Activated CD8-positive, alpha-beta T cell treated with anti-CD3 and anti-CD28 coated beads for 36 hours (primary cell): ENCODE measurements around the gene HABP2. TPM values are rescaled to one million over a fixed set of nuclear protein-coding genes. Genes with fewer than 3 reads are reported as not detected.

Experiments
- ATAC-seq: fragments of 200-7000 bp; cut with Tn5 transposase; one replicate; pipeline ENCODE4 v1.10.0; 2021; ENCODE audit warnings: mild to moderate bottlenecking, moderate library complexity
- CTCF ChIA-PET: fragments of 350-600 bp; sonication (Branson Sonifier 250); formaldehyde crosslinking; loops from one replicate; lab custom pipeline; 2021; ENCODE audit warnings: antibody characterized with exemption; lab: Charles Lee
- POLR2A ChIA-PET: fragments of 350-600 bp; sonication (Branson Sonifier 250); formaldehyde crosslinking; loops from one replicate; lab custom pipeline; 2021; ENCODE audit warnings: antibody characterized with exemption; lab: Charles Lee
- DNase-seq: peaks from one replicate; pipeline ENCODE4 v3.0.0-alpha.2; 2020
- H3K27ac Mint-ChIP-seq: one replicate; pipeline ENCODE4 v1.8.0; 2021; ENCODE audit warnings: mild to moderate bottlenecking, mixed read lengths
- H3K27me3 Mint-ChIP-seq: one replicate; pipeline ENCODE4 v1.8.0; 2021; ENCODE audit warnings: mixed read lengths
- H3K36me3 Mint-ChIP-seq: one replicate; pipeline ENCODE4 v1.8.0; 2021; ENCODE audit warnings: low read depth, mixed read lengths
- H3K4me1 Mint-ChIP-seq: one replicate; pipeline ENCODE4 v1.8.0; 2021; ENCODE audit warnings: low read depth, mixed read lengths
- H3K4me3 Mint-ChIP-seq: one replicate; pipeline ENCODE4 v1.8.0; 2021; ENCODE audit warnings: mild to moderate bottlenecking, moderate library complexity, mixed read lengths
- H3K9me3 Mint-ChIP-seq: one replicate; pipeline ENCODE4 v1.8.0; 2021; ENCODE audit warnings: mixed read lengths
- intact Hi-C: fragments of 100-400 bp; cut with micrococcal nuclease; formaldehyde crosslinking; loops from one replicate; pipeline ENCODE4 v1.10.0; 2022
- total RNA-seq, 2 experiments: library from RNA; stranded (reverse); gene quantifications; one replicate each; pipeline ENCODE4 v1.2.3, GENCODE V29; 2021
- TF ChIP-seq, protein P1 (sequence below): fragments of 200-600 bp; IDR thresholded peaks from one replicate; pipeline ENCODE4 v1.8.0; 2022; ENCODE audit warnings: antibody characterized with exemption, mild to moderate bottlenecking

The HABP2 gene
- total RNA-seq, 2 experiments from 2014 or later: not detected

DNA sequence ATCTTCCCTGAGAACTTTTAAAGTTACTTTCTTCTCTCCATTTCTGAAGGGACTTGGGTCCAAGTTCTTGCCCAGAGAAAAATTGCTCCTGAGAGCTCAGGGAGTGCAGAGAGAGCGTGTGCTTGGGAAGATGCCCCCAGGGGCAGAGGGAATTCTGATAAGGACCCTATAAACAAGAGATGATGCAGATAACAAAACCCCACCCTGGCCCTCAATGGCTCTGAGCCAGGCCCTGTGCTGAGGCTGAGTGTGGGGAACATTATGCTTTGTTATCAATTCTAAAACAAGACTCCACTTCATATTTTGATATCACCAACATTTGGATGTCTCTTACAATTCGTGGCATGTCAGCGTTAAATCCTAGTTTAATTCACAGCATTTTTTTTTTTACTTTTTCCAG lies 34.4 kb upstream of the HABP2 start:
- ChIA-PET POLR2A (interaction anchor here (0.9 kb wide), 1 partner anchor 10 kb away, joined by 3 read pairs; no protein-coding TSS in a partner anchor), CTCF (interaction anchor here (1.2 kb wide), 1 partner anchor 45 kb away, joined by 3 read pairs; no protein-coding TSS in a partner anchor)
- DNase-seq (no peak), ATAC-seq (no peak)
- TF ChIP-seq, protein P1, sequence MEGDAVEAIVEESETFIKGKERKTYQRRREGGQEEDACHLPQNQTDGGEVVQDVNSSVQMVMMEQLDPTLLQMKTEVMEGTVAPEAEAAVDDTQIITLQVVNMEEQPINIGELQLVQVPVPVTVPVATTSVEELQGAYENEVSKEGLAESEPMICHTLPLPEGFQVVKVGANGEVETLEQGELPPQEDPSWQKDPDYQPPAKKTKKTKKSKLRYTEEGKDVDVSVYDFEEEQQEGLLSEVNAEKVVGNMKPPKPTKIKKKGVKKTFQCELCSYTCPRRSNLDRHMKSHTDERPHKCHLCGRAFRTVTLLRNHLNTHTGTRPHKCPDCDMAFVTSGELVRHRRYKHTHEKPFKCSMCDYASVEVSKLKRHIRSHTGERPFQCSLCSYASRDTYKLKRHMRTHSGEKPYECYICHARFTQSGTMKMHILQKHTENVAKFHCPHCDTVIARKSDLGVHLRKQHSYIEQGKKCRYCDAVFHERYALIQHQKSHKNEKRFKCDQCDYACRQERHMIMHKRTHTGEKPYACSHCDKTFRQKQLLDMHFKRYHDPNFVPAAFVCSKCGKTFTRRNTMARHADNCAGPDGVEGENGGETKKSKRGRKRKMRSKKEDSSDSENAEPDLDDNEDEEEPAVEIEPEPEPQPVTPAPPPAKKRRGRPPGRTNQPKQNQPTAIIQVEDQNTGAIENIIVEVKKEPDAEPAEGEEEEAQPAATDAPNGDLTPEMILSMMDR: no peak
- no peaks in the 10 kb centered on the region for H3K9me3 Mint-ChIP-seq
- H3K4me3 Mint-ChIP-seq: no peak overlapping the region
- H3K36me3 Mint-ChIP-seq: no peaks in the 10 kb centered on the region
- H3K27ac Mint-ChIP-seq: no peak overlapping the region
- intact Hi-C loops: no loop called here
- H3K27me3 Mint-ChIP-seq: peaks cover 12% of the 10 kb centered on the region
- no peaks in the 10 kb centered on the region for H3K4me1 Mint-ChIP-seq

DNA sequence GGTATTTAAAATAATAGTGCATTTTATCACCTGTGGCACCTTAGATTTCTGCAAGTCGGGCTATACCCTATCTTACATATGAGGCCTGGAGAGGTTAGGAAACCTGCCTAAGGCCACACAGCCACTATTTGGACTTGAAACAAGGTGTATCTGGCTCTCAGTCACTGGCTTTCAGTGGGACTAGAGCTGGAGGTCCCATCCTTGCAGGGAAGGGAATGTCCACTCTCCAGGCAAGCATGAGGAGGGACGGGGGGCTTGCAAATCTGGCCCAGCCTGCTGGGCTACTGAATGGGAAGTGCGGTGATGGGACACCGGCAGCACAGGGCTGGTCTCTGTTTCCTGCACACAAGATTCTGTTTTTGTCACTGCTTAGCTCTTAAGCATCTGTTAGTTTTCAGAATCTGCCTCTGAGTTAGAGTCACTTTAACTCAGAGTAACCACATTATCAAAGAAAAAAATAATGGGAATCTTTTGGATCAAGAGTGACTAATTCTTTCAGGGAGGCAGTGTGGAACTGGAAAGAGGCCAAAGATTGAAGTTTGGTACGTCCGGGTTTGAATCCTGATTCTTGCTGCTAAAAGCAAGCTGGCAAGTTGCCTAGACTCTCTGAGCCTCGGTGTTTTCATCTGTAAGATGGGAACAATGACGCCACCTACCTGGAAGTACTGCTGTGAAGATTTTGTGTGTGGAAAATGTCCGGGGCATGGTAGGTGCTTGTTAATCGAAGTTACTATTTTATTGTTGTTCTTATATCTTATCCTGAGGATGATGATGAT lies 33.8 kb upstream of the HABP2 start:
- H3K4me3 Mint-ChIP-seq: no peak overlapping the region

DNA sequence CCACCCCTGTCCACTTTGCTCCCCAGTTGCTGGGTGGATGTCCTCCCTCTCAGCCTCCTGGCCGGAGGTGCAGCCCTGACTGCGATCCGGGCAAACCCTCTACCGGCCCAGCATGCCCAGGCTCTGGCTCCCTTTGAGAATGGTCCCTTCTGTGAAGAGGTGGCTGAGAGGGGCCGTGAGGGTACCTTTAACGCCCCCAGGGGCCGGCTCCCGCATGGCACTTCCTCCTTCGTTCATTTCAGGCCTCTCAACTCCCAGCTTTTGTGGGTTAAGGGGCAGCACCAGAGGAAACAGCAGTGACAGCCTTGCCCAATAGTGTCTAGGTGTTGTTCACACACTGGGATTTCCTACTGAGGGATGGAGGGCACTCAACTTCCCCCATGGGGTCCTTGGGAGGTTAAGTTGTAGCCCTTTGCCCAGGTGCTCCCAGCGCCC lies 33.2 kb upstream of the HABP2 start:
- Mint-ChIP-seq H3K27ac (no peak overlapping the region), H3K9me3 (no peaks in the 10 kb centered on the region), H3K4me1 (no peaks in the 10 kb centered on the region), H3K27me3 (peaks cover 9% of the 10 kb centered on the region), H3K4me3 (no peak overlapping the region), H3K36me3 (no peaks in the 10 kb centered on the region)
- no peak for DNase-seq
- POLR2A ChIA-PET: no interaction called here
- CTCF ChIA-PET: interaction anchor here (1.9 kb wide), 1 partner anchor 9 kb away, joined by 7 read pairs; no protein-coding TSS in a partner anchor
- TF ChIP-seq, protein P1: no peak
- no peak for ATAC-seq
- intact Hi-C loops: no loop called here

More for the DNA sequence above, 33.8 kb upstream of the HABP2 start:
- Mint-ChIP-seq H3K27me3 (peaks cover 10% of the 10 kb centered on the region), H3K4me1 (no peaks in the 10 kb centered on the region), H3K36me3 (no peaks in the 10 kb centered on the region), H3K27ac (no peak overlapping the region), H3K9me3 (no peaks in the 10 kb centered on the region)
- intact Hi-C loops: no loop called here
- no peak for DNase-seq
- ATAC-seq: no peak
- ChIA-PET CTCF (interaction anchor here (1.2 kb wide), 1 partner anchor 44 kb away, joined by 3 read pairs; no protein-coding TSS in a partner anchor), POLR2A (no interaction called here)
- TF ChIP-seq, protein P1: no peak

DNA sequence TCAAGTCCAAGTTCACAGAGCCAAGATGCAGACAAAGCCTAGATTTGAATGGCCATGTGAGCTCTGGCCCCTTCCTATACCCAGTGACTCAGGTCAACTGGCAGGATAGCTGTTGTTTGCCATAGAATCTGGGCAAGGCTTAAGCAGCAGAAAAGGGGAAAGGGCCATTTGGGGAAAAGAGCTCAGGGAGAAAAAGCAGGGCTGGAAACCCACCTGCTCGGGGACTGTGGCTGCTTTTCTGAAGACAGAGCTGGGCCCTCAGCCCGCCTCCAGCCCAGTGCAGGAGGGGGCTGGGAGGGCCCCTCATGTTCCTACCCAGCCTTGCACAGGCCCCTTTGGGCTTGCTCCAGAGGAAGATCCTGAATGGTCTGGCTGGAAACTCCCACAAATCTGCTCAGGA lies 32.6 kb upstream of the HABP2 start:
- no peak for ATAC-seq
- Mint-ChIP-seq H3K27ac (no peak overlapping the region), H3K4me1 (no peaks in the 10 kb centered on the region), H3K4me3 (no peak overlapping the region), H3K27me3 (peaks cover 5% of the 10 kb centered on the region), H3K9me3 (no peaks in the 10 kb centered on the region), H3K36me3 (no peaks in the 10 kb centered on the region)
- ChIA-PET POLR2A (no interaction called here), CTCF (interaction anchor here (1.1 to 1.9 kb wide), 7 partner anchors 9 to 135 kb away, joined by 3 to 7 read pairs (median 4); no protein-coding TSS in a partner anchor)
- intact Hi-C loops: no loop called here
- TF ChIP-seq, protein P1: no peak
- DNase-seq: no peak
